Measurements from ENCODE around the gene KLHL8.
"Not testable (repeated sequence)": the region's sequence is repeated elsewhere in the genome, so short reads cannot be mapped to it uniquely, and the experiment has no call there.

KLHL8 gene

GRCh38 chr4:87228262-87228860 is 7.9 kb upstream of the KLHL8 start:
- DNase-seq (ENCODE audit: low read depth, low spot score), result no peak

GRCh38 chr4:87227751-87228151 is 7.3 kb upstream of the KLHL8 start:
- DNase-seq (ENCODE audit: low read depth, low spot score), result no peak

GRCh38 chr4:87225936-87226335 is 5.5 kb upstream of the KLHL8 start:
- DNase-seq (ENCODE audit: low read depth, low spot score), result no peak

- no peak for DNase-seq (ENCODE audit: low read depth, low spot score)
Observed at GRCh38 chr4:87224141-87224923, 3.9 kb upstream of the KLHL8 start.

GRCh38 chr4:87219632-87220093 is 755 bp downstream of the KLHL8 start:
- DNase-seq (ENCODE audit: low read depth, low spot score), result no peak

GRCh38 chr4:87217235-87217763 is 3.1 kb downstream of the KLHL8 start:
- DNase-seq (ENCODE audit: low read depth, low spot score), result not testable (repeated sequence)

- DNase-seq (ENCODE audit: low read depth, low spot score), result no peak
Observed at GRCh38 chr4:87216469-87216868, 3.9 kb downstream of the KLHL8 start.

GRCh38 chr4:87213421-87214075 is 6.9 kb downstream of the KLHL8 start:
- no peak for DNase-seq (ENCODE audit: low read depth, low spot score)

GRCh38 chr4:87211249-87211952 is 9.0 kb downstream of the KLHL8 start:
- DNase-seq (ENCODE audit: low read depth, low spot score), result no peak

GRCh38 chr4:87209696-87210095 is 10.7 kb downstream of the KLHL8 start:
- no peak for DNase-seq (ENCODE audit: low read depth, low spot score)

GRCh38 chr4:87209182-87209581 is 11.2 kb downstream of the KLHL8 start:
- DNase-seq (ENCODE audit: low read depth, low spot score), result no peak

GRCh38 chr4:87204559-87204958 is 15.9 kb downstream of the KLHL8 start:
- DNase-seq (ENCODE audit: low read depth, low spot score), result no peak

- DNase-seq (ENCODE audit: low read depth, low spot score), result no peak
Observed at GRCh38 chr4:87196927-87197326, 23.5 kb downstream of the KLHL8 start.

- DNase-seq (ENCODE audit: low read depth, low spot score), result no peak
Observed at GRCh38 chr4:87196146-87196545, 24.3 kb downstream of the KLHL8 start.

- no peak for DNase-seq (ENCODE audit: low read depth, low spot score)
Observed at GRCh38 chr4:87193958-87194675, 26.3 kb downstream of the KLHL8 start.

- DNase-seq (ENCODE audit: low read depth, low spot score), result no peak
Observed at GRCh38 chr4:87192145-87192919, 28.1 kb downstream of the KLHL8 start.

- DNase-seq (ENCODE audit: low read depth, low spot score), result no peak
Observed at GRCh38 chr4:87188932-87189331, 31.5 kb downstream of the KLHL8 start.

- DNase-seq (ENCODE audit: low read depth, low spot score), result no peak
Observed at GRCh38 chr4:87188048-87188447, 32.4 kb downstream of the KLHL8 start.

- DNase-seq (ENCODE audit: low read depth, low spot score), result no peak
Observed at GRCh38 chr4:87185146-87185870, 35.1 kb downstream of the KLHL8 start.

- DNase-seq (ENCODE audit: low read depth, low spot score), result no peak
Observed at GRCh38 chr4:87180767-87181166, 39.7 kb downstream of the KLHL8 start.

Data from iPS DF 19.7 (cell line).